HL-60 (cell line): ENCODE measurements around the gene NR2E3.

ENCODE experiments used
- POLR2AphosphoS5 ChIP-seq: IDR thresholded peaks from 2 replicates; pipeline ENCODE4 v1.6.1; 2012; ENCODE audit warnings: low read depth
- REST ChIP-seq: IDR thresholded peaks from 2 replicates; pipeline ENCODE4 v1.6.1; 2012; ENCODE audit warnings: low read depth; ENCODE audit not compliant: insufficient replicate concordance
- SPI1 ChIP-seq: IDR thresholded peaks from 2 replicates; pipeline ENCODE4 v1.6.1; 2012; ENCODE audit warnings: low read depth, mild to moderate bottlenecking, borderline replicate concordance
- TF ChIP-seq, protein P1 (sequence below): IDR thresholded peaks from one replicate; pipeline ENCODE4 v1.5.1; 2011; ENCODE audit warnings: low read length, control low read depth, inconsistent platforms; ENCODE audit not compliant: insufficient read depth

DNA sequence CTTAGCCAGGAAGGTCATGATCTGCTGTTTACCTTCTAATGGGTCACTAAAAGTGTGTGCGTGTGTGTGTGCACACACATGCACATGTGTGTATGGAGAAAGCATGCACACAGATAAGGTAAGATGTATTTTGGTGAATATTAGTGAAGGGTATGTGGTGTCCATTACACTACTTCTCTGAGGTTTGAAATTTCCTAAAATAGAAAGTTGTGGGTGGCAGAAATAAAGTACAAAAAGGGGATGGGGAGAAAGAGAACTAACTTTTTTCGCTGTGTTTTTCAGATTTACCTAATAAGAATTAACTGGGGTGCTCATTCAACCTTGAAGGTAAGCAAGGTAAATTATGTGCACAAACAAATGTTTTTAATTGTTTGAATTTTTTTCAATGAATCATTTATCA lies 24.4 kb upstream of the NR2E3 start:
- TF ChIP-seq, protein P1, sequence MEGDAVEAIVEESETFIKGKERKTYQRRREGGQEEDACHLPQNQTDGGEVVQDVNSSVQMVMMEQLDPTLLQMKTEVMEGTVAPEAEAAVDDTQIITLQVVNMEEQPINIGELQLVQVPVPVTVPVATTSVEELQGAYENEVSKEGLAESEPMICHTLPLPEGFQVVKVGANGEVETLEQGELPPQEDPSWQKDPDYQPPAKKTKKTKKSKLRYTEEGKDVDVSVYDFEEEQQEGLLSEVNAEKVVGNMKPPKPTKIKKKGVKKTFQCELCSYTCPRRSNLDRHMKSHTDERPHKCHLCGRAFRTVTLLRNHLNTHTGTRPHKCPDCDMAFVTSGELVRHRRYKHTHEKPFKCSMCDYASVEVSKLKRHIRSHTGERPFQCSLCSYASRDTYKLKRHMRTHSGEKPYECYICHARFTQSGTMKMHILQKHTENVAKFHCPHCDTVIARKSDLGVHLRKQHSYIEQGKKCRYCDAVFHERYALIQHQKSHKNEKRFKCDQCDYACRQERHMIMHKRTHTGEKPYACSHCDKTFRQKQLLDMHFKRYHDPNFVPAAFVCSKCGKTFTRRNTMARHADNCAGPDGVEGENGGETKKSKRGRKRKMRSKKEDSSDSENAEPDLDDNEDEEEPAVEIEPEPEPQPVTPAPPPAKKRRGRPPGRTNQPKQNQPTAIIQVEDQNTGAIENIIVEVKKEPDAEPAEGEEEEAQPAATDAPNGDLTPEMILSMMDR: no peak
- no peak for TF ChIP-seq POLR2AphosphoS5
- no peak for TF ChIP-seq REST
- no peak for TF ChIP-seq SPI1
